Omental fat pad (tissue), 4 donors: ENCODE results near the gene YAE1. TPM values are rescaled to one million over a fixed set of nuclear protein-coding genes. Genes with fewer than 3 reads are reported as not detected.

Experiments used
- ATAC-seq: fragments of 150-250 bp; one replicate; pipeline ENCODE4 v1.9.1; 2016; ENCODE audit warnings: mild to moderate bottlenecking, moderate library complexity; ENCODE audit not compliant: low FRiP score
- DNase-seq: peaks from one replicate; pipeline ENCODE4 v3.0.0-alpha.2; 2019; ENCODE audit warnings: low spot score
- CTCF ChIP-seq, 3 donors: fragments of 450-650 bp; IDR thresholded peaks; one replicate each; pipeline ENCODE4 v1.5.1; 2016 to 2017; ENCODE audit warnings: antibody characterized with exemption in 3 of 3, mild to moderate bottlenecking in 3 of 3, moderate library complexity in 2 of 3
- total RNA-seq, 4 donors: library from RNA; depleted of rRNA; stranded (reverse); fragments of >200 nt; gene quantifications; one replicate each; pipeline ENCODE4 v1.1.0, GENCODE V29; 2016

Gene YAE1
- total RNA-seq, 4 donors from 2014 or later: 11.8 to 18.8 (median 16.6) TPM

- ATAC-seq: no peak
- no peak for TF ChIP-seq CTCF (IDR thresholded peaks at IDR 0.05)
These were observed 1.1 kb downstream of the YAE1 start for GRCh38 chr7:39567294-39567693.

DNA sequence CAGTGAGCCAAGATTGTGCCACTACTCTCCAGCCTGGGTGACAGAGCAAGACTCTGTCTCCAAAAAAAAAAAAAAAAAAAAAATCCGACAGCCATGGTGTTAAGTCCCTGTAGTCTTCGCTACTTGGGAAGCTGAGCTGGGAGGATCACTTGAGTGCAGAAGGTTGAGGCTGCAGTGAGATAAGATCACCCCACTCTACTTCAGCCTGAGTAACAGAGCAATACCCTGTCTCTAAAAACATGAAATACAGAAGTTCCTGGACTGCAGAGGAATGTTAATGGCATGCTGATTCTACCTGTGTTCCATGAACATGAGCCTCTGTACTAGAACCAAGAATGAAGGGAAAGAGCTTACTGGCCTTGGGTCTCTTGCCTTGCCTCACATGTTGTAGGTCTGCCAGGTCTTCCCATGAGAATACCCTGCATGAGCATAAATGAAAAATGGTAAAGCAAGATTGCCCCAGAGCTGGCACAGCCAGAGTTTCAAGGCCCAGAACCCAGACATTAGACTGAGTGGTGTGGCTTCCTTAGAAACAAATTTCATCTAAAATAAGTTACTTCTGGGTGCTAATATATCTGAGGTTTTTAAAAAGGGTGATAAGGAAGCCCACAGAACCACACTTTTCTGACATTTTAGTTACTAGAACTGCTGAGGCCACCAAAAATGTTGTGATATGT lies 8.6 kb downstream of the YAE1 start:
- no peak for ATAC-seq
- TF ChIP-seq CTCF (IDR thresholded peaks at IDR 0.05): no peak
- no peak for DNase-seq

More at GRCh38 chr7:39567294-39567693, 1.1 kb downstream of the YAE1 start:
- no peak for DNase-seq

DNA sequence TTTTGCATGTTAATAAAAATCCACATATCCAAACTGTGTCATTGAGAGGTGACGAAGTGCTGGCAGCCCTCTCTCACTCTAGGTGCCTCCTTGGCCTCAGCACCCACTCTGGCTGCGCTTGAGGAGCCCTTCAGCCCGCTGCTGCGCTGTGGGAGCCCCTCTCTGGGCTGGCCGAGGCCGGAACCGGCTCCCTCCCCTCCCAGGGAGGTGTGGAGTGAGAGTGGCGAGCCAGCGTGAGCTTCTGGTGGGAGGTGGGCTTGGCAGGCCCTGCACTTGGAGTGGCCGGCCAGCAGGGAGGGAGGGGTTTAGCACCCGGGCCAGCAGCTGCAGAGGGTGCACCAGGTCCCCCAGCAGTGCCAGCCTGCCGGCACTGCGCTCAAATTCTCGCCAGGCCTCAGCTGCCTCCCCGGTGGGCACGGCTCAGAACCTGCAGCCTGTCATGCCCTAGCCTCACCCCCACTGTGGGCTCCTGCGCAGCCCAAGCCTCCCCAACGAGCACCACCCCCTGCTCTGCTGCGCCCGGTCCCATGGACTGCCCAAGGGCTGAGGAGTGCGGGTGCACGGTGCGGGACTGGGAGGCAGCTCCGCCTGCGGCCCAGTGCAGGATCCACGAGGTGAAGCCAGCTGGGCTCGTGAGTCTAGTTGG lies 11.1 kb downstream of the YAE1 start:
- DNase-seq: no peak
- TF ChIP-seq CTCF (IDR thresholded peaks at IDR 0.05): no peak
- no peak for ATAC-seq

GRCh38 chr7:39580149-39580874 lies 14.1 kb downstream of the YAE1 start:
- ATAC-seq: peak; percentile 85
- peak in 1 of 3 donors; percentile 64 for TF ChIP-seq CTCF (IDR thresholded peaks at IDR 0.05)
- DNase-seq: peak; percentile 66

- ATAC-seq (no peak), DNase-seq (no peak)
- no peak for TF ChIP-seq CTCF (IDR thresholded peaks at IDR 0.05)
These were observed 16.3 kb downstream of the YAE1 start for GRCh38 chr7:39582536-39582935.

DNA sequence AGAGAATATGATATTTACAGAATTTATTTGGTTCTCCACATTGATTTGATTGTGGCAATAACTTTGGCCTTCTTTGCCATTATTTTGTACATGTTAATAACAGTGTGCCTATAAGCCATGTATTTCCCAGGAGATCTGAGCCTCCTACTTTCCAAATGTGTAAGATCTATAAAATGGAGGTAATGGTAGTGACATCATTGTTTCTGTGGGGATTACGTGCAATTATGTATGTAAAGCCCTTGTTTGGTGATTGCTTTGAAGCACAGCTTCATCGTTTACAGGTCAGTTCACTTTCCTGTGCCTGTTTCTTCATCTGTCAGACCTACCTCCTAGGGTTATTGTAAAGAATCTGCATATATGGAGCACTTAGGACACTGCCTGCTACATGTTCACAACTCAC lies 17.3 kb downstream of the YAE1 start:
- TF ChIP-seq CTCF (IDR thresholded peaks at IDR 0.05): no peak
- no peak for DNase-seq

More for the DNA sequence above, 17.3 kb downstream of the YAE1 start:
- no peak for ATAC-seq
